ENCODE data around the gene MEIOSIN.

MEIOSIN gene

GRCh38 chr19:45762870-45763631 lies 29.8 kb downstream of the MEIOSIN start:
- TF ChIP-seq CTCF (IDR thresholded peaks at IDR 0.05; ENCODE audit: low read depth, low read length) (no peak), POLR2A (IDR thresholded peaks at IDR 0.05; ENCODE audit: extremely low read depth, insufficient read length) (no peak), MYC (IDR thresholded peaks at IDR 0.05; ENCODE audit: low read depth, low read length) (no peak), MAX (IDR thresholded peaks at IDR 0.05; ENCODE audit: low read depth, low read length) (no peak)
- no peak overlapping the region for H3K4me3 ChIP-seq (ENCODE audit: low read depth, low read length)
- no peak for DNase-seq (ENCODE audit: low read depth)

- no peak for TF ChIP-seq MYC (IDR thresholded peaks at IDR 0.05; ENCODE audit: low read depth, low read length)
- no peak for TF ChIP-seq CTCF (IDR thresholded peaks at IDR 0.05; ENCODE audit: low read depth, low read length)
- TF ChIP-seq POLR2A (IDR thresholded peaks at IDR 0.05; ENCODE audit: extremely low read depth, insufficient read length): no peak
- no peak for TF ChIP-seq MAX (IDR thresholded peaks at IDR 0.05; ENCODE audit: low read depth, low read length)
- no peak overlapping the region for H3K4me3 ChIP-seq (ENCODE audit: low read depth, low read length)
- DNase-seq (ENCODE audit: low read depth): no peak
These were observed 30.6 kb downstream of the MEIOSIN start for GRCh38 chr19:45763691-45764294.

- TF ChIP-seq CTCF (IDR thresholded peaks at IDR 0.05; ENCODE audit: low read depth, low read length): no peak
- no peak for DNase-seq (ENCODE audit: low read depth)
- H3K4me3 ChIP-seq (ENCODE audit: low read depth, low read length): no peak overlapping the region
These were observed 31.2 kb downstream of the MEIOSIN start for GRCh38 chr19:45764475-45764874.

GRCh38 chr19:45764945-45765701 lies 31.9 kb downstream of the MEIOSIN start:
- DNase-seq (ENCODE audit: low read depth): no peak
- TF ChIP-seq MAX (IDR thresholded peaks at IDR 0.05; ENCODE audit: low read depth, low read length) (no peak), MYC (IDR thresholded peaks at IDR 0.05; ENCODE audit: low read depth, low read length) (no peak), POLR2A (IDR thresholded peaks at IDR 0.05; ENCODE audit: extremely low read depth, insufficient read length) (no peak), CTCF (IDR thresholded peaks at IDR 0.05; ENCODE audit: low read depth, low read length) (no peak)
- H3K4me3 ChIP-seq (ENCODE audit: low read depth, low read length): no peak overlapping the region

- H3K4me3 ChIP-seq (ENCODE audit: low read depth, low read length): no peak overlapping the region
- TF ChIP-seq MAX (IDR thresholded peaks at IDR 0.05; ENCODE audit: low read depth, low read length) (no peak), POLR2A (IDR thresholded peaks at IDR 0.05; ENCODE audit: extremely low read depth, insufficient read length) (no peak), MYC (IDR thresholded peaks at IDR 0.05; ENCODE audit: low read depth, low read length) (no peak), CTCF (IDR thresholded peaks at IDR 0.05; ENCODE audit: low read depth, low read length) (no peak)
- no peak for DNase-seq (ENCODE audit: low read depth)
These were observed 32.6 kb downstream of the MEIOSIN start for GRCh38 chr19:45765702-45766295.
